Mesodermal cell (in vitro differentiated cells): ENCODE data around the gene EFEMP1.
A peak's percentile ranks its signal among the peaks of the same experiment; 100 is the strongest.

Source experiments
- H3K27ac ChIP-seq: 2 replicates; pipeline ENCODE4 v1.7.0; 2013; ENCODE audit warnings: mild to moderate bottlenecking, low read depth, low read length, moderate library complexity; ENCODE audit not compliant: severe bottlenecking
- H3K36me3 ChIP-seq: 2 replicates; pipeline ENCODE4 v1.7.1; 2013; ENCODE audit warnings: mild to moderate bottlenecking, low read length, moderate library complexity; ENCODE audit not compliant: control insufficient read depth, insufficient read depth
- H3K4me1 ChIP-seq: one replicate; pipeline ENCODE4 v1.7.1; 2013; ENCODE audit warnings: mild to moderate bottlenecking, low read length; ENCODE audit not compliant: insufficient read depth, control insufficient read depth, poor library complexity, severe bottlenecking
- H3K4me3 ChIP-seq: 2 replicates; pipeline ENCODE4 v1.7.0; 2013; ENCODE audit warnings: low read length, control low read depth, mild to moderate bottlenecking; ENCODE audit not compliant: insufficient read depth, poor library complexity, severe bottlenecking; ENCODE audit errors: extremely low read depth
- H3K9me3 ChIP-seq: 2 replicates; pipeline ENCODE4 v1.7.1; 2013; ENCODE audit warnings: mild to moderate bottlenecking, low read length, moderate library complexity; ENCODE audit not compliant: control insufficient read depth
- WGBS, 2 experiments: methylation state at CpG; one replicate each; pipeline ENCODE4 v1.1.5; 2013; ENCODE audit warnings: missing lambda C conversion rate in 2 of 2; ENCODE audit not compliant: insufficient coverage in 2 of 2; 5-methylcytosine and 5-hydroxymethylcytosine counted together

Gene EFEMP1

GRCh38 chr2:55899881-55900280, 23.7 kb downstream of the EFEMP1 start:
- no peaks in the 10 kb centered on the region for H3K36me3 ChIP-seq
- WGBS, 2 experiments, result 100% methylated on average over 2 of the region's 2 CpGs
- no peak overlapping the region for H3K4me3 ChIP-seq
- H3K9me3 ChIP-seq, result no peaks in the 10 kb centered on the region
- H3K27ac ChIP-seq, result no peak overlapping the region
- peaks cover 9% of the 10 kb centered on the region for H3K4me1 ChIP-seq

GRCh38 chr2:55898386-55899040, 25.1 kb downstream of the EFEMP1 start:
- H3K4me1 ChIP-seq, result peaks cover 9% of the 10 kb centered on the region
- no peak overlapping the region for H3K4me3 ChIP-seq
- WGBS, 2 experiments, result 81 to 90% methylated on average over 2 of the region's 5 CpGs
- no peaks in the 10 kb centered on the region for H3K36me3 ChIP-seq
- H3K9me3 ChIP-seq, result no peaks in the 10 kb centered on the region
- no peak overlapping the region for H3K27ac ChIP-seq

GRCh38 chr2:55896633-55897032, 26.9 kb downstream of the EFEMP1 start:
- Histone ChIP-seq H3K4me1 (peaks cover 4% of the 10 kb centered on the region), H3K36me3 (no peaks in the 10 kb centered on the region), H3K27ac (no peak overlapping the region), H3K9me3 (no peaks in the 10 kb centered on the region), H3K4me3 (no peak overlapping the region)

GRCh38 chr2:55894720-55895119, 28.9 kb downstream of the EFEMP1 start:
- WGBS, 2 experiments, result 71% methylated on average over 1 of the region's 2 CpGs; no CpG with 5 or more reads in 1 of the 2 experiments
- Histone ChIP-seq H3K27ac (no peak overlapping the region), H3K36me3 (no peaks in the 10 kb centered on the region), H3K4me3 (no peak overlapping the region), H3K9me3 (no peaks in the 10 kb centered on the region), H3K4me1 (no peaks in the 10 kb centered on the region)

GRCh38 chr2:55891671-55892094, 31.9 kb downstream of the EFEMP1 start:
- Histone ChIP-seq H3K9me3 (no peaks in the 10 kb centered on the region), H3K27ac (no peak overlapping the region), H3K4me1 (peaks cover 6% of the 10 kb centered on the region), H3K36me3 (no peaks in the 10 kb centered on the region), H3K4me3 (no peak overlapping the region)
- WGBS, 2 experiments, result 100% methylated on average over 1 of the region's 2 CpGs; no CpG with 5 or more reads in 1 of the 2 experiments

GRCh38 chr2:55888936-55889335, 34.6 kb downstream of the EFEMP1 start:
- Histone ChIP-seq H3K4me1 (peaks cover 10% of the 10 kb centered on the region), H3K9me3 (no peaks in the 10 kb centered on the region), H3K36me3 (no peaks in the 10 kb centered on the region), H3K4me3 (no peak overlapping the region), H3K27ac (peak overlapping the region; percentile 23)
- 80 to 90% methylated on average over 1 of the region's 3 CpGs for WGBS, 2 experiments

- H3K4me1 ChIP-seq, result peaks cover 10% of the 10 kb centered on the region
- WGBS, 2 experiments, result 83 to 89% methylated on average over 3 to 4 of the region's 7 CpGs
- no peak overlapping the region for H3K4me3 ChIP-seq
- no peaks in the 10 kb centered on the region for H3K36me3 ChIP-seq
- H3K9me3 ChIP-seq, result no peaks in the 10 kb centered on the region
- H3K27ac ChIP-seq, result peak overlapping the region; percentile 16
These were observed 35.5 kb downstream of the EFEMP1 start for GRCh38 chr2:55887901-55888624.

- no peak overlapping the region for H3K4me3 ChIP-seq
- H3K27ac ChIP-seq, result no peak overlapping the region
- H3K36me3 ChIP-seq, result no peaks in the 10 kb centered on the region
- 100% methylated on average over 1 of the region's 2 CpGs; no CpG with 5 or more reads in 1 of the 2 experiments for WGBS, 2 experiments
- no peaks in the 10 kb centered on the region for H3K9me3 ChIP-seq
- peaks cover 10% of the 10 kb centered on the region for H3K4me1 ChIP-seq
These were observed 36.2 kb downstream of the EFEMP1 start for GRCh38 chr2:55887351-55887750.

- H3K4me3 ChIP-seq, result no peak overlapping the region
These were observed 37.7 kb downstream of the EFEMP1 start for GRCh38 chr2:55885944-55886281.

GRCh38 chr2:55885127-55885943, 38.2 kb downstream of the EFEMP1 start:
- WGBS, 2 experiments, result 89 to 92% methylated on average over 9 to 10 of the region's 11 CpGs

More at GRCh38 chr2:55885944-55886281, 37.7 kb downstream of the EFEMP1 start:
- Histone ChIP-seq H3K36me3 (no peaks in the 10 kb centered on the region), H3K9me3 (no peaks in the 10 kb centered on the region), H3K4me1 (peaks cover 10% of the 10 kb centered on the region), H3K27ac (peak overlapping the region; percentile 13)

More at GRCh38 chr2:55885127-55885943, 38.2 kb downstream of the EFEMP1 start:
- Histone ChIP-seq H3K4me1 (peaks cover 10% of the 10 kb centered on the region), H3K9me3 (no peaks in the 10 kb centered on the region), H3K27ac (peak overlapping the region; percentile 13), H3K4me3 (no peak overlapping the region), H3K36me3 (no peaks in the 10 kb centered on the region)
